IMR-90 (cell line): ENCODE measurements around the gene PAIP1. TPM values are rescaled to one million over a fixed set of nuclear protein-coding genes. Genes with fewer than 3 reads are reported as not detected.

Experiments used
- ATAC-seq: fragments of 200-7000 bp; cut with Tn5 transposase; 2 replicates; pipeline ENCODE4 v1.9.1; 2020; ENCODE audit warnings: low read depth, mild to moderate bottlenecking, moderate library complexity
- BruUV-seq: library from RNA; stranded (reverse); fragments of 400-500 nt; replicated peaks from 2 replicates; lab custom pipeline; 2021; lab: Mats Ljungman, UMichigan
- CTCF ChIA-PET: fragments of 300-600 bp; formaldehyde crosslinking; extraction: SDS; loops from one replicate; lab custom pipeline; 2021; ENCODE audit warnings: antibody characterized with exemption; lab: Yijun Ruan, JAX
- POLR2A ChIA-PET: fragments of 300-600 bp; sonication (Branson Sonifier 250); formaldehyde crosslinking; loops from one replicate; lab custom pipeline; 2022; ENCODE audit warnings: antibody characterized with exemption; ENCODE audit not compliant: unreplicated experiment; lab: Charles Lee
- DNase-seq: peaks from one replicate; pipeline ENCODE4 v3.0.0; 2013
- H2AFZ ChIP-seq: replicated peaks from 2 replicates; pipeline ENCODE3; 2013; ENCODE audit warnings: low read length, mild to moderate bottlenecking; ENCODE audit not compliant: poor library complexity
- H2AK5ac ChIP-seq: 2 replicates; pipeline ENCODE4 v1.6.1; 2013; ENCODE audit warnings: low read depth, low read length, inconsistent platforms
- H2AK9ac ChIP-seq: replicated peaks from 2 replicates; pipeline ENCODE3; 2013; ENCODE audit warnings: mild to moderate bottlenecking, low read depth, low read length, moderate library complexity; ENCODE audit not compliant: poor library complexity
- H2BK120ac ChIP-seq: 2 replicates; pipeline ENCODE4 v1.6.1; 2013; ENCODE audit warnings: low read depth, low read length, inconsistent platforms
- H2BK15ac ChIP-seq: 3 replicates; pipeline ENCODE4 v1.6.1; 2013; ENCODE audit warnings: low read depth, low read length, inconsistent platforms
- H2BK20ac ChIP-seq: 2 replicates; pipeline ENCODE4 v1.6.1; 2013; ENCODE audit warnings: low read depth, mild to moderate bottlenecking, inconsistent platforms, low read length, moderate library complexity
- H2BK5ac ChIP-seq: 2 replicates; pipeline ENCODE4 v1.6.1; 2013; ENCODE audit warnings: mild to moderate bottlenecking, low read depth, low read length, inconsistent platforms; ENCODE audit not compliant: poor library complexity, severe bottlenecking
- H3K14ac ChIP-seq: replicated peaks from 2 replicates; pipeline ENCODE4 v1.6.1; 2013; ENCODE audit warnings: low read depth, low read length, inconsistent platforms
- H3K18ac ChIP-seq: 2 replicates; pipeline ENCODE4 v1.6.1; 2013; ENCODE audit warnings: low read depth, low read length, control low read depth
- H3K23ac ChIP-seq: 2 replicates; pipeline ENCODE4 v1.6.1; 2013; ENCODE audit warnings: low read depth, low read length, inconsistent platforms
- H3K27ac ChIP-seq: 2 replicates; pipeline ENCODE4 v1.5.1; 2013; ENCODE audit warnings: mild to moderate bottlenecking, control low read depth, low read length; ENCODE audit not compliant: insufficient read depth
- H3K27me3 ChIP-seq: 2 replicates; pipeline ENCODE4 v1.6.1; 2013; ENCODE audit warnings: low read length; ENCODE audit not compliant: control insufficient read depth, insufficient read depth
- H3K36me3 ChIP-seq: 2 replicates; pipeline ENCODE4 v1.6.1; 2013; ENCODE audit warnings: low read length, mixed read lengths; ENCODE audit not compliant: control insufficient read depth, insufficient read depth
- H3K4ac ChIP-seq: 2 replicates; pipeline ENCODE4 v1.6.1; 2013; ENCODE audit warnings: low read depth, low read length, inconsistent platforms
- H3K4me1 ChIP-seq: 2 replicates; pipeline ENCODE4 v1.6.1; 2013; ENCODE audit warnings: low read length, mixed read lengths; ENCODE audit not compliant: control insufficient read depth, insufficient read depth
- H3K4me2 ChIP-seq: 2 replicates; pipeline ENCODE4 v1.6.1; 2013; ENCODE audit warnings: low read depth, mild to moderate bottlenecking, control low read depth, low read length, moderate library complexity
- H3K4me3 ChIP-seq: 2 replicates; pipeline ENCODE4 v1.5.1; 2013; ENCODE audit warnings: low read depth, mild to moderate bottlenecking, control low read depth, low read length, moderate library complexity; ENCODE audit not compliant: insufficient read depth
- H3K56ac ChIP-seq: 2 replicates; pipeline ENCODE4 v1.6.1; 2013; ENCODE audit warnings: low read length, inconsistent platforms; ENCODE audit not compliant: insufficient read depth; ENCODE audit errors: extremely low read depth
- H3K79me1 ChIP-seq, 2 experiments: 2 replicates each; pipeline ENCODE4 v1.6.1; 2013; ENCODE audit warnings: low read length in 2 of 2, inconsistent platforms in 1 of 2, low read depth in 1 of 2
- H3K9ac ChIP-seq: 2 replicates; pipeline ENCODE4 v1.6.1; 2013; ENCODE audit warnings: low read depth, low read length, control low read depth
- H3K9me1 ChIP-seq: 2 replicates; pipeline ENCODE4 v1.6.1; 2013; ENCODE audit warnings: low read length, inconsistent platforms; ENCODE audit not compliant: insufficient read depth
- H3K9me3 ChIP-seq: 2 replicates; pipeline ENCODE4 v1.6.1; 2013; ENCODE audit warnings: low read length; ENCODE audit not compliant: control insufficient read depth, insufficient read depth
- H4K20me1 ChIP-seq: 2 replicates; pipeline ENCODE4 v1.6.1; 2013; ENCODE audit warnings: low read length, inconsistent platforms; ENCODE audit not compliant: insufficient read depth
- H4K5ac ChIP-seq: 2 replicates; pipeline ENCODE4 v1.6.1; 2013; ENCODE audit warnings: mild to moderate bottlenecking, low read depth, low read length, control low read depth
- H4K8ac ChIP-seq, 2 experiments: 2 replicates each; pipeline ENCODE4 v1.6.1; 2013; ENCODE audit warnings: low read depth in 2 of 2, low read length in 2 of 2, control low read depth in 1 of 2, inconsistent platforms in 1 of 2
- H4K91ac ChIP-seq: 2 replicates; pipeline ENCODE4 v1.6.1; 2013; ENCODE audit warnings: low read depth, low read length, inconsistent platforms; ENCODE audit not compliant: insufficient read depth
- BHLHE40 ChIP-seq: fragments of 150-350 bp; IDR thresholded peaks from 2 replicates; pipeline ENCODE4 v1.6.1; 2016; ENCODE audit warnings: mild to moderate bottlenecking, low read depth, low read length
- FOS ChIP-seq: fragments of 150-350 bp; IDR thresholded peaks from 2 replicates; pipeline ENCODE4 v1.6.1; 2016; ENCODE audit warnings: low read depth, low read length
- MAZ ChIP-seq: IDR thresholded peaks from 2 replicates; pipeline ENCODE4 v1.6.1; 2012; ENCODE audit warnings: low read depth, mild to moderate bottlenecking, low read length, improper control_type of control experiment, moderate library complexity, borderline replicate concordance
- NFE2L2 ChIP-seq: fragments of 150-350 bp; IDR thresholded peaks from 2 replicates; pipeline ENCODE4 v1.6.1; 2016; ENCODE audit warnings: low read depth, mild to moderate bottlenecking, low read length
- dilution Hi-C: fragments of 300-500 bp; cut with HindIII; formaldehyde crosslinking; loops from one replicate; pipeline ENCODE4 v1.14.3; 2018; ENCODE audit warnings: low sequenced_read_pairs; ENCODE audit not compliant: unreplicated experiment
- in situ Hi-C: fragments of 300-500 bp; cut with MboI; formaldehyde crosslinking; loops from 3 replicates; pipeline ENCODE4 v1.14.3; 2019; ENCODE audit warnings: low sequenced_read_pairs, inconsistent platforms, mixed read lengths
- intact Hi-C: fragments of 100-400 bp; cut with micrococcal nuclease; formaldehyde crosslinking; loops from 2 replicates; pipeline ENCODE4 v1.10.0; 2022
- polyA plus RNA-seq, 3 experiments: library from polyadenylated mRNA; depleted of rRNA; stranded (reverse); fragments of >200 nt; gene quantifications; 2 replicates each; pipeline ENCODE4 v1.2.3, GENCODE V29; 2012; ENCODE audit warnings: low replicate concordance in 1 of 3
- total RNA-seq: library from RNA; depleted of rRNA; stranded (reverse); fragments of >200 nt; gene quantifications from 2 replicates; pipeline ENCODE4 v1.2.3, GENCODE V29; 2012
- TF ChIP-seq, protein P1 (sequence below): conservative IDR thresholded peaks from 2 replicates; pipeline ENCODE4 v1.5.1; 2012; ENCODE audit warnings: mild to moderate bottlenecking, low read depth, low read length, improper control_type of control experiment

Gene PAIP1
- total and polyA plus RNA-seq, 2 of the 4 experiments (the other 2 are of a cell fraction), result 59.1 to 123 TPM

DNA sequence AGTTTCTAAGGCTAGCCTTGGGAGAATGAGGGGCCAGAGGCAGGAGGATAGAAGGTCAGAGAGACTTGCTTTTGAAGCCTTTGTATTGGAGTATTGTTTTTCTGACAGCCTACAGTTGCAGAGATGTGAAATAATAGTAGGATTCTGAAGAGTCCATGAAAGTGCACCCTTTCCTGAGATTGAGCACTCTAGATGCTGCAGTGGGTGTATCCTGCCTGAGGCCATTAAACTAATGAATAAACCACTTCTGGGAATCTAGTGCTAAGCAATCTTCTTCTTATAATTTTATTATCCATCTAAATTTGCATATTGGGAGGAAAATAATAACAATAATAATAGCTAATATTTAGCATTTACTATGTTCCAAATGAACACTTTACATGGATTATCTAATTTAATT, 26.8 kb upstream of the PAIP1 start:
- POLR2A ChIA-PET, result no interaction called here
- in situ Hi-C loops (no loop called here), dilution Hi-C loops (no loop called here), intact Hi-C loops (no loop called here)
- no peak for TF ChIP-seq BHLHE40
- no peak for TF ChIP-seq MAZ
- TF ChIP-seq FOS, result no peak
- TF ChIP-seq NFE2L2, result no peak
- TF ChIP-seq, protein P1, sequence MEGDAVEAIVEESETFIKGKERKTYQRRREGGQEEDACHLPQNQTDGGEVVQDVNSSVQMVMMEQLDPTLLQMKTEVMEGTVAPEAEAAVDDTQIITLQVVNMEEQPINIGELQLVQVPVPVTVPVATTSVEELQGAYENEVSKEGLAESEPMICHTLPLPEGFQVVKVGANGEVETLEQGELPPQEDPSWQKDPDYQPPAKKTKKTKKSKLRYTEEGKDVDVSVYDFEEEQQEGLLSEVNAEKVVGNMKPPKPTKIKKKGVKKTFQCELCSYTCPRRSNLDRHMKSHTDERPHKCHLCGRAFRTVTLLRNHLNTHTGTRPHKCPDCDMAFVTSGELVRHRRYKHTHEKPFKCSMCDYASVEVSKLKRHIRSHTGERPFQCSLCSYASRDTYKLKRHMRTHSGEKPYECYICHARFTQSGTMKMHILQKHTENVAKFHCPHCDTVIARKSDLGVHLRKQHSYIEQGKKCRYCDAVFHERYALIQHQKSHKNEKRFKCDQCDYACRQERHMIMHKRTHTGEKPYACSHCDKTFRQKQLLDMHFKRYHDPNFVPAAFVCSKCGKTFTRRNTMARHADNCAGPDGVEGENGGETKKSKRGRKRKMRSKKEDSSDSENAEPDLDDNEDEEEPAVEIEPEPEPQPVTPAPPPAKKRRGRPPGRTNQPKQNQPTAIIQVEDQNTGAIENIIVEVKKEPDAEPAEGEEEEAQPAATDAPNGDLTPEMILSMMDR, result no peak
- Histone ChIP-seq H3K4me2 (no peak overlapping the region), H2BK15ac (no peak overlapping the region), H3K4me3 (no peak overlapping the region), H4K91ac (no peak overlapping the region), H2AK5ac (no peak overlapping the region), H3K23ac (no peak overlapping the region), H3K9me1 (no peaks in the 10 kb centered on the region), H4K8ac (no peak overlapping the region), H3K14ac (no peak overlapping the region), H3K18ac (no peak overlapping the region), H2BK120ac (no peak overlapping the region), H2AFZ (no peak overlapping the region), H2BK20ac (no peak overlapping the region), H3K79me1 (no peaks in the 10 kb centered on the region), H2BK5ac (no peak overlapping the region), H3K36me3 (no peaks in the 10 kb centered on the region), H3K9ac (no peak overlapping the region), H3K27ac (no peak overlapping the region), H4K5ac (no peak overlapping the region), H3K56ac (no peak overlapping the region), H3K4me1 (no peaks in the 10 kb centered on the region), H3K9me3 (no peaks in the 10 kb centered on the region), H3K4ac (no peak overlapping the region), H4K20me1 (no peaks in the 10 kb centered on the region), H2AK9ac (no peak overlapping the region), H3K27me3 (no peaks in the 10 kb centered on the region)
- ATAC-seq, result no peak
- no TSS peak for BruUV-seq
- CTCF ChIA-PET, result interaction anchor here (0.5 kb wide), 1 partner anchor 27 kb away, joined by 4 read pairs; no protein-coding TSS in a partner anchor
- no peak for DNase-seq
